Bronchial smooth muscle cell (primary cell): Measurements from ENCODE around the gene SFXN5. TPM values are rescaled to one million over a fixed set of nuclear protein-coding genes. Genes with fewer than 3 reads are reported as not detected.

Experiments
- total RNA-seq: library from RNA; depleted of rRNA; stranded (reverse); fragments of >200 nt; gene quantifications from 2 replicates; pipeline ENCODE4 v1.2.1, GENCODE V29; 2014

Gene SFXN5, protein sequence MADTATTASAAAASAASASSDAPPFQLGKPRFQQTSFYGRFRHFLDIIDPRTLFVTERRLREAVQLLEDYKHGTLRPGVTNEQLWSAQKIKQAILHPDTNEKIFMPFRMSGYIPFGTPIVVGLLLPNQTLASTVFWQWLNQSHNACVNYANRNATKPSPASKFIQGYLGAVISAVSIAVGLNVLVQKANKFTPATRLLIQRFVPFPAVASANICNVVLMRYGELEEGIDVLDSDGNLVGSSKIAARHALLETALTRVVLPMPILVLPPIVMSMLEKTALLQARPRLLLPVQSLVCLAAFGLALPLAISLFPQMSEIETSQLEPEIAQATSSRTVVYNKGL
- 9.6 and 10.0 TPM in 2 replicates for total RNA-seq

GRCh38 chr2:73071360-73072128 lies at the start of gene SFXN5:
Gene SFXN5 (minus strand): TSS chr2:73071712. CDS start chr2:73071705, 7 bp downstream.

GRCh38 chr2:73112913-73113854 lies 41.7 kb upstream of the SFXN5 start, which contains the start of gene RAB11FIP5:
Gene RAB11FIP5 (minus strand): TSS chr2:73112948. CDS start chr2:73112777, 171 bp downstream.

DNA sequence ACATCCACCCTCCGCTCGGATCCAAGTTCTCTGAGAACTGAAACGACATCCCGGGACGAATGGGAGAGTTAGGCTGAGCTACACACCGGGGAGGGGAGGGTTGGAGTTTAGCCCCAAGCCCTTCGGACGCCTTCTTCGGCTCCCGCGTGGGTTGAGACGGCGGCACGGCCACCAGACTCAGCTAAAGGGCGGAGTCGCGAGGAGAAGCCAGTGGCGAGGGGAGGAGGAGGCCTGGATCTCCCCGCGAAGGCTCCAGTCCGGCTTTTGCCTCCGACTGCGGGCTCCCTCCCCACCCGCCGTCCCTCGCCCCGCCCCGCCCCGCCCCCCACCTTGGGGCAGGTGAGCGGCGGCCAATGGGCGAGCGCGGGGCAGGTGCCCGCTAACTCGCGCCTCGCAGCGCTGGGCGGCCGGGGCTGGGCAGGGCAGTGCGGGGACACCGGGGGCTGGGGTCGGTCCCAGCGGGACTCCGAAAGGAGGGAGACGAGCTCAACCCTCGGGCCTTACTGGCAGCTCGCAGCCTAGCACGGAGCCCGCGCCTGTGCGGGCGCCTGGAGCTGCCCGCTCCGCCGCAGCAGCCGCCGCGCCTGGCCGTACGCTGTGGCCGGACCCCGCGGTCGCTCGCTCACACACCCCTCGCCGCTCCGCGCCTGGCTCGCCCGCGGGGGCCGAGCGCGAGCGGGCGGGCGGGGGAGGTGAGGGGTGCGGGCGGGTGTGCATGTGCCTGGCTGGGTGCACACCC lies 154.2 kb downstream of the SFXN5 start, which contains the start of gene EMX1:
EMX1 (plus strand) TSS at position 382 of the 739 bp plus-strand sequence; CDS start at position 716, 334 bp downstream.

Other genes with a start within 250 kb of the SFXN5 start
- gene EXOC6B, start 245.7 kb downstream of the SFXN5 start, total RNA-seq = 20.8 and 21.6 TPM in 2 replicates
- gene SPR, start 184.3 kb downstream of the SFXN5 start, total RNA-seq = 27.9 and 31.2 TPM in 2 replicates
- 0.16 TPM in 1 of 2 replicates, not detected in the other for gene EMX1, start 154.2 kb downstream of the SFXN5 start, total RNA-seq
- gene RAB11FIP5, start 41.2 kb upstream of the SFXN5 start, total RNA-seq = 19.9 and 25.8 TPM in 2 replicates
- gene NOTO, start 130.9 kb upstream of the SFXN5 start, total RNA-seq = not detected in 2 replicates
- 13.9 and 19.2 TPM in 2 replicates for gene SMYD5, start 142.5 kb upstream of the SFXN5 start, total RNA-seq
- gene PRADC1, start 161.5 kb upstream of the SFXN5 start, total RNA-seq = 11.1 and 12.0 TPM in 2 replicates
- 234 and 277 TPM in 2 replicates for gene CCT7, start 162.6 kb upstream of the SFXN5 start, total RNA-seq
- gene FBXO41, start 212.8 kb upstream of the SFXN5 start, total RNA-seq = 0.60 and 0.95 TPM in 2 replicates
- gene EGR4, start 221.8 kb upstream of the SFXN5 start, total RNA-seq = under 0.01 TPM in 1 of 2 replicates, not detected in the other